K562 (cell line): Measurements from ENCODE around the gene FAM187B. TPM values are rescaled to one million over a fixed set of nuclear protein-coding genes. Genes with fewer than 3 reads are reported as not detected.

Experiments
- ATAC-seq: fragments of 200-7000 bp; cut with Tn5 transposase; 3 replicates; pipeline ENCODE4 v1.9.1; 2020; ENCODE audit warnings: moderate library complexity
- BruUV-seq: library from RNA; stranded (reverse); fragments of 400-500 nt; replicated peaks from 2 replicates; lab custom pipeline; 2021; lab: Mats Ljungman, UMichigan
- CTCF ChIA-PET: fragments of 300-600 bp; formaldehyde crosslinking; extraction: SDS; loops from one replicate; lab custom pipeline; 2021; ENCODE audit warnings: low intra/inter-chr PET ratio; lab: Yijun Ruan, JAX
- POLR2A ChIA-PET: fragments of 300-600, 350-650 bp; sonication (Branson Sonifier 250); formaldehyde crosslinking; extraction: SDS; loops from one replicate; lab custom pipeline; 2021; ENCODE audit warnings: antibody characterized with exemption, inconsistent platforms; lab: Yijun Ruan, JAX
- DNase-seq, 4 experiments: peaks; one replicate each; pipeline versions ENCODE4 v3.0.0 to v3.0.0-alpha.2; 2011 to 2018; ENCODE audit warnings: low spot score in 3 of 4, mixed read lengths in 3 of 4; ENCODE audit errors: extremely low read depth in 1 of 4
- FAIRE-seq: peaks from 2 replicates; lab custom pipeline; 2011; peaks lifted over from hg19 to GRCh38; lab: Jason Lieb, UNC
- H2AFZ ChIP-seq: 2 replicates; pipeline ENCODE4 v1.6.0; 2011; ENCODE audit warnings: low read depth, low read length, control low read depth, inconsistent platforms
- H3K27ac ChIP-seq: fragments of 200-600 bp; 3 replicates; pipeline ENCODE4 v1.8.0; 2011; ENCODE audit warnings: low read depth, mild to moderate bottlenecking, control low read depth, inconsistent platforms, low read length, moderate library complexity, mixed read lengths; ENCODE audit errors: extremely low read depth
- H3K27me3 ChIP-seq, 2 experiments: fragments of 300-600 bp in 1 of 2; 2 replicates in 1 of 2; 3 replicates in 1 of 2; pipeline versions ENCODE4 v1.6.0 to v1.8.0; 2011; ENCODE audit warnings: inconsistent platforms in 2 of 2, low read length in 2 of 2, mild to moderate bottlenecking in 1 of 2, mixed read lengths in 1 of 2, moderate library complexity in 1 of 2; ENCODE audit not compliant: control insufficient read depth in 2 of 2, insufficient read depth in 2 of 2
- H3K36me3 ChIP-seq: fragments of 300-600 bp; 3 replicates; pipeline ENCODE4 v1.8.0; 2011; ENCODE audit warnings: mild to moderate bottlenecking, low read length, inconsistent platforms; ENCODE audit not compliant: control insufficient read depth, insufficient read depth
- H3K4me1 ChIP-seq, 2 experiments: fragments of 200-600 bp in 1 of 2; replicated peaks in 1 of 2; 2 replicates in 1 of 2; 3 replicates in 1 of 2; pipeline versions ENCODE4 v1.5.1 to v1.8.0; 2011; ENCODE audit warnings: inconsistent platforms in 2 of 2, low read length in 2 of 2, mild to moderate bottlenecking in 1 of 2, mixed read lengths in 1 of 2, moderate library complexity in 1 of 2; ENCODE audit not compliant: control insufficient read depth in 2 of 2, insufficient read depth in 2 of 2
- H3K4me2 ChIP-seq: 2 replicates; pipeline ENCODE4 v1.6.1; 2011; ENCODE audit warnings: low read length, control low read depth, inconsistent platforms, mixed read lengths; ENCODE audit not compliant: insufficient read depth
- H3K4me3 ChIP-seq: fragments of 200-600 bp; sonication (generic), shearing (Covaris generic); 2 replicates; pipeline ENCODE4 v1.5.1; 2016; ENCODE audit warnings: control low read depth, inconsistent platforms
- H3K79me2 ChIP-seq: fragments of 200-600 bp; 3 replicates; pipeline ENCODE4 v1.8.0; 2011; ENCODE audit warnings: low read length, inconsistent platforms; ENCODE audit not compliant: control insufficient read depth, insufficient read depth
- H3K9ac ChIP-seq, 2 experiments: 2 replicates each; pipeline versions ENCODE4 v1.6.0 to v1.6.1; 2011; ENCODE audit warnings: low read depth in 2 of 2, low read length in 2 of 2, control low read depth in 1 of 2, inconsistent platforms in 1 of 2, mild to moderate bottlenecking in 1 of 2, mixed read lengths in 1 of 2; ENCODE audit not compliant: insufficient read depth in 1 of 2
- H3K9me1 ChIP-seq: one replicate; pipeline ENCODE4 v1.6.0; 2011; ENCODE audit warnings: inconsistent platforms, mild to moderate bottlenecking, low read length, moderate library complexity; ENCODE audit not compliant: control insufficient read depth, insufficient read depth
- H3K9me3 ChIP-seq: replicated peaks from 2 replicates; pipeline ENCODE4 v1.5.1; 2011; ENCODE audit warnings: low read depth, low read length, inconsistent platforms; ENCODE audit not compliant: control insufficient read depth, insufficient read depth
- H4K20me1 ChIP-seq: replicated peaks from 2 replicates; pipeline ENCODE4 v1.6.1; 2011; ENCODE audit warnings: low read length, inconsistent platforms, mixed read lengths; ENCODE audit not compliant: control insufficient read depth, insufficient read depth
- ATF7 ChIP-seq: fragments of 450-650 bp; IDR thresholded peaks from 2 replicates; pipeline ENCODE4 v1.7.1; 2014; ENCODE audit warnings: mild to moderate bottlenecking, moderate library complexity
- CBFA2T2 ChIP-seq: fragments of 450-650 bp; conservative IDR thresholded peaks from 2 replicates; pipeline ENCODE4 v1.6.1; 2017; ENCODE audit warnings: mild to moderate bottlenecking
- CBFA2T3 ChIP-seq: fragments of 450-650 bp; IDR thresholded peaks from 2 replicates; pipeline ENCODE4 v1.6.1; 2017
- CBX3 ChIP-seq, 2 experiments: IDR thresholded peaks; 1 replicate in 1 of 2; 2 replicates in 1 of 2; pipeline ENCODE4 v1.6.1; 2012; ENCODE audit warnings: inconsistent platforms in 2 of 2, low read length in 2 of 2, borderline replicate concordance in 1 of 2, control low read depth in 1 of 2
- CHD2 ChIP-seq: IDR thresholded peaks from 2 replicates; pipeline ENCODE4 v1.6.1; 2011; ENCODE audit warnings: low read depth, low read length
- E2F6 ChIP-seq, 2 experiments: IDR thresholded peaks; 2 replicates each; pipeline ENCODE4 v1.6.1; 2011; ENCODE audit warnings: borderline replicate concordance in 1 of 2, control low read depth in 1 of 2, low read depth in 1 of 2, low read length in 1 of 2, mild to moderate bottlenecking in 1 of 2, mixed read lengths in 1 of 2, moderate library complexity in 1 of 2; ENCODE audit not compliant: insufficient read depth in 1 of 2, insufficient read length in 1 of 2, poor library complexity in 1 of 2, severe bottlenecking in 1 of 2; ENCODE audit errors: extremely low read depth in 1 of 2
- KAT8 ChIP-seq: fragments of 450-650 bp; IDR thresholded peaks from 2 replicates; pipeline ENCODE4 v1.6.1; 2016; ENCODE audit warnings: low read depth, mild to moderate bottlenecking
- L3MBTL2 ChIP-seq: fragments of 450-650 bp; IDR thresholded peaks from 2 replicates; pipeline ENCODE4 v1.6.1; 2016; ENCODE audit warnings: mild to moderate bottlenecking, moderate library complexity
- LEF1 ChIP-seq: fragments of 450-650 bp; IDR thresholded peaks from 2 replicates; pipeline ENCODE4 v1.6.1; 2016; ENCODE audit warnings: mild to moderate bottlenecking
- RBFOX2 ChIP-seq: fragments of 200-400 bp; formaldehyde crosslinking; IDR thresholded peaks from 2 replicates; pipeline ENCODE4 v1.6.1; 2017; ENCODE audit warnings: low read depth, mild to moderate bottlenecking, low read length, moderate library complexity
- SAP30 ChIP-seq: fragments of 200-600 bp; sonication (generic); IDR thresholded peaks from 2 replicates; pipeline ENCODE4 v1.6.1; 2012; ENCODE audit warnings: borderline replicate concordance, low read depth, mild to moderate bottlenecking, moderate library complexity, low read length, control low read depth, inconsistent platforms; ENCODE audit not compliant: insufficient read depth, poor library complexity, severe bottlenecking
- SNRNP70 ChIP-seq: fragments of 200-400 bp; formaldehyde crosslinking; optimal IDR thresholded peaks from 2 replicates; pipeline ENCODE3; 2017; ENCODE audit warnings: low read depth, low read length
- TAF7 ChIP-seq: fragments of 450-650 bp; IDR thresholded peaks from 2 replicates; pipeline ENCODE4 v1.6.1; 2016; ENCODE audit warnings: missing genetic modification characterization, missing compliant biosample characterization
- TCF7 ChIP-seq: sonication (generic); IDR thresholded peaks from 2 replicates; pipeline ENCODE4 v1.6.1; 2016; ENCODE audit warnings: antibody characterized with exemption, borderline replicate concordance
- TEAD4 ChIP-seq, 2 experiments: sonication (generic) in 1 of 2; formaldehyde crosslinking in 1 of 2; IDR thresholded peaks; 2 replicates each; pipeline versions ENCODE4 v1.6.1 to v1.8.0; 2012 to 2022; ENCODE audit warnings: borderline replicate concordance in 1 of 2, inconsistent platforms in 1 of 2, low read length in 1 of 2, mild to moderate bottlenecking in 1 of 2, missing genetic modification reagents in 1 of 2
- XRCC3 ChIP-seq: fragments of 450-650 bp; IDR thresholded peaks from 2 replicates; pipeline ENCODE4 v1.6.1; 2017; ENCODE audit warnings: mild to moderate bottlenecking, moderate library complexity
- ZKSCAN1 ChIP-seq: fragments of 150-350 bp; IDR thresholded peaks from 2 replicates; pipeline ENCODE4 v1.6.1; 2016; ENCODE audit warnings: low read depth, low read length
- ZNF165 ChIP-seq: fragments of 250-450 bp; sonication (Bioruptor Pico); IDR thresholded peaks from 2 replicates; pipeline ENCODE4 v1.4.0; 2020; ENCODE audit warnings: borderline replicate concordance
- ZNF384 ChIP-seq: IDR thresholded peaks from 2 replicates; pipeline ENCODE4 v1.6.1; 2012; ENCODE audit warnings: low read depth, low read length, improper control_type of control experiment
- ZNF512 ChIP-seq: IDR thresholded peaks from 2 replicates; pipeline ENCODE4 v1.6.1; 2016; ENCODE audit warnings: missing genetic modification characterization, missing compliant biosample characterization
- WGBS: fragments of 100-300 bp; shearing (Covaris generic); methylation state at CpG from one replicate; pipeline ENCODE4 v1.1.6; 2016; ENCODE audit warnings: low coverage, mixed read lengths; ENCODE audit not compliant: insufficient coverage; ENCODE audit errors: missing lambda C conversion rate; 5-methylcytosine and 5-hydroxymethylcytosine counted together
- in situ Hi-C: fragments of 300-500 bp; cut with MboI; formaldehyde crosslinking; loops from 4 replicates; pipeline ENCODE4 v1.15.0; 2018; ENCODE audit warnings: inconsistent platforms, mixed read lengths
- intact Hi-C: fragments of 100-400 bp; cut with micrococcal nuclease; formaldehyde crosslinking; loops from 2 replicates; pipeline ENCODE4 v1.14.2; 2022
- polyA plus RNA-seq, 8 experiments: library from polyadenylated mRNA; depleted of rRNA in 4 of 8; stranded (reverse) in 5 of 8; unstranded in 3 of 8; fragments of >200 nt; fragmentation: Nextera tagmentation in 2 of 8; fragmentation: Illumina TruSeq in 1 of 8; extraction: Ambion mirVana in 2 of 8; extraction: Trizol in 1 of 8; gene quantifications; 2 replicates each; pipeline versions ENCODE4 v1.2.1 to v1.2.3, GENCODE V29; 2011 to 2014; ENCODE audit warnings: inconsistent platforms in 1 of 8, missing spikeins in 1 of 8
- total RNA-seq, 7 experiments: library from RNA; depleted of rRNA in 6 of 7; stranded (reverse); fragments of >200 nt in 6 of 7; fragmentation: Illumina TruSeq in 2 of 7; extraction: Trizol in 2 of 7; gene quantifications; 2 replicates each; pipeline versions ENCODE4 v1.2.1 to v1.2.3, GENCODE V29; 2011 to 2021; ENCODE audit warnings: low replicate concordance in 1 of 7

Gene FAM187B
- total and polyA plus RNA-seq, 9 of the 15 experiments (the other 6 are each of a cell fraction or from before 2014, with no cell fraction given), result 0.04 to 0.09 TPM; not detected in 7

- FAIRE-seq (no peak), DNase-seq (no peak), ATAC-seq (no peak)
- H3K4me2 ChIP-seq, result no peak overlapping the region
- H3K9ac ChIP-seq, result no peak overlapping the region
- no peak overlapping the region for H3K27ac ChIP-seq
- no peak overlapping the region for H3K4me3 ChIP-seq
- no TSS peak for BruUV-seq
- ChIA-PET CTCF (no interaction called here), POLR2A (interaction anchor here (0.9 to 1.3 kb wide), 2 partner anchors 8 to 16 kb away, joined by 3 to 4 read pairs; no protein-coding TSS in a partner anchor)
- H3K79me2 ChIP-seq, result no peaks in the 10 kb centered on the region
- peaks cover 14% of the 10 kb centered on the region; the same call in 1 of the 2 replicates for H3K9me3 ChIP-seq
- H3K9me1 ChIP-seq, result no peaks in the 10 kb centered on the region
- no peaks in the 10 kb centered on the region for H4K20me1 ChIP-seq
- H3K27me3 ChIP-seq, result no peaks in the 10 kb centered on the region
- intact Hi-C loops, result no loop called here
- peaks cover 11 to 15% of the 10 kb centered on the region in 2 experiments; a peak in 3 of 5 replicates for H3K4me1 ChIP-seq
- no peak overlapping the region for H2AFZ ChIP-seq
- H3K36me3 ChIP-seq, result no peaks in the 10 kb centered on the region; the same call in 2 of the 3 replicates
- in situ Hi-C loops, result no loop called here
- WGBS, result 27% methylated on average over 7 of the region's 7 CpGs
- TF ChIP-seq ATF7 (no peak), CBFA2T3 (0 out of 2 replicates have a peak, but pooled peaks have one; percentile 18), ZNF512 (tag) (no peak), CHD2 (no peak), L3MBTL2 (no peak), LEF1 (peak; percentile 19; the same call in 1 of the 2 replicates), TAF7 (tag) (no peak), CBFA2T2 (no peak), E2F6 (IDR thresholded peaks at IDR 0.05; ENCODE audit: borderline replicate concordance in 1 of 2, extremely low read depth in 1 of 2, insufficient read depth in 1 of 2, insufficient read length in 1 of 2, low read depth in 1 of 2, low read length in 1 of 2, poor library complexity in 1 of 2, severe bottlenecking in 1 of 2) (no peak), TEAD4 (IDR thresholded peaks at IDR 0.05; ENCODE audit: low read length) (0 out of 2 replicates have a peak, but pooled peaks have one; percentile 10), TEAD4 (CRISPR knock-in tag; IDR thresholded peaks at IDR 0.05; ENCODE audit: borderline replicate concordance) (no peak), SNRNP70 (no peak), KAT8 (no peak), ZKSCAN1 (no peak), TCF7 (peak; percentile 79), SAP30 (no peak), RBFOX2 (no peak), ZNF165 (CRISPR knock-in tag) (no peak), ZNF384 (no peak), CBX3 (IDR thresholded peaks at IDR 0.05; ENCODE audit: borderline replicate concordance in 1 of 2, low read length in 2 of 2) (peak in 1 of 2 experiments; percentile 85; a peak in 2 of 3 replicates), XRCC3 (0 out of 2 replicates have a peak, but pooled peaks have one; percentile 51)
Observed at GRCh38 chr19:35177377-35178274, 50.9 kb downstream of the FAM187B start.
